Endothelial cell of umbilical vein (primary cell): ENCODE data around the gene TTI1.

ENCODE experiments used
- CTCF ChIP-seq, 2 donors: IDR thresholded peaks; 1 replicate in 1 of 2; 2 replicates in 1 of 2; pipeline ENCODE4 v1.5.1; 2011; ENCODE audit warnings: low read length in 2 of 2, mild to moderate bottlenecking in 2 of 2, moderate library complexity in 2 of 2, control low read depth in 1 of 2, inconsistent platforms in 1 of 2, low read depth in 1 of 2; ENCODE audit not compliant: insufficient read depth in 1 of 2; ENCODE audit errors: extremely low read depth in 1 of 2
- MAX ChIP-seq: IDR thresholded peaks from 2 replicates; pipeline ENCODE4 v1.6.1; 2011; ENCODE audit not compliant: insufficient read depth, insufficient read length
- POLR2A ChIP-seq: IDR thresholded peaks from 2 replicates; pipeline ENCODE4 v1.6.1; 2012; ENCODE audit warnings: low read depth, mild to moderate bottlenecking, control low read depth, low read length

GRCh38 chr20:37946946-37947345 lies 86.3 kb downstream of the TTI1 start:
- no peak for TF ChIP-seq MAX
- no peak for TF ChIP-seq CTCF (IDR thresholded peaks at IDR 0.05; ENCODE audit: extremely low read depth in 1 of 2, insufficient read depth in 1 of 2, low read depth in 1 of 2, low read length in 2 of 2)
- no peak for TF ChIP-seq POLR2A
